ENCODE data around the gene ESM1. TPM values are rescaled to one million over a fixed set of nuclear protein-coding genes. Genes with fewer than 3 reads are reported as not detected.

Gene ESM1
- total RNA-seq, 2 donors from 2014 or later = 0.23 TPM; not detected in 1

DNA sequence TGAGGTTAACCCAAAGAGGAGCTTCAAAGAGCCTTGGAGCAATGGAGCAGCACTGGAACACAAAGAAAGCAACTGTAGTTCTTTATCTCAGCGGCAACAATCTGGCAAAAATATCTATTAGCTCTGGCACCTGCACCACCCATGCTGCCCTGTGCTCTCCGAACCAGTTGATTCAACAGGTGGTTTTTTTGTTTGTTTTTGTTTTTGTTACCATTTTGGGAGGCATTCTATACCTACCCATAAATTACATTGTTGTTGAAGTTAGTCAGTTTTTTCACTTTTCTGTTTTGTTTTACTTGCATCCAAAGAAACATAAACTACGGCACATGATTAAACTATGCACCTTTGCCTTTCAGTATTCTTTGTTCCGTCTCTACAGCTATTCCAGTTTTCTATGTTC, 16.2 kb downstream of the ESM1 start:
- Mint-ChIP-seq H3K27me3 (ENCODE audit: low read depth) (no peaks in the 10 kb centered on the region), H3K9me3 (no peaks in the 10 kb centered on the region), H3K4me1 (ENCODE audit: low read depth) (no peaks in the 10 kb centered on the region), H3K4me3 (no peak overlapping the region), H3K36me3 (ENCODE audit: insufficient read depth in 2 of 2) (no peaks in the 10 kb centered on the region), H3K27ac (no peak overlapping the region)
- ATAC-seq (replicated peaks in 1 of 2) = no peak
- no peak for DNase-seq

DNA sequence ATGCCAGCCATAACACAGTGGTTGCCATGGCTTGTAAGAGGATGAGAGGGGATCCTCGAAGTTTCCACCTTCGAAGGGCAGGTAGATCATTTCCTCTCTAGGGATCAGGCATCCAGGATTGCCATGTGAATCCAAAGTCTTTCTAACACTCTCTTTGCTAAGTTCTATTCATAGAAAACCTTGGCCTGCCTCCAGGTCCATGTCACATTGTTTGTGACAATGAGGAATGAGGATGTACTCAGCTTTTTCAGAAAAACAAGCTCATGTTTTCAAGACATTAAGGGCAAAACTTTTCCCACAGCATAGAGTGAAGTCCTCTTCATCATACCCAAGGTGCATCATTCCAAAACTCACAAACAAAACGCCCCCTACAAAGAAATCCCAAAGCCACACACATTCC, 19.6 kb downstream of the ESM1 start:
- ATAC-seq (replicated peaks in 1 of 2) (no peak), DNase-seq (no peak)
- H3K36me3 Mint-ChIP-seq (ENCODE audit: insufficient read depth in 2 of 2) = no peaks in the 10 kb centered on the region
- H3K27ac Mint-ChIP-seq = no peak overlapping the region
- no peaks in the 10 kb centered on the region for H3K9me3 Mint-ChIP-seq
- no peaks in the 10 kb centered on the region for H3K4me1 Mint-ChIP-seq (ENCODE audit: low read depth)
- H3K27me3 Mint-ChIP-seq (ENCODE audit: low read depth) = peaks cover under 1% of the 10 kb centered on the region
- H3K4me3 Mint-ChIP-seq = no peak overlapping the region

DNA sequence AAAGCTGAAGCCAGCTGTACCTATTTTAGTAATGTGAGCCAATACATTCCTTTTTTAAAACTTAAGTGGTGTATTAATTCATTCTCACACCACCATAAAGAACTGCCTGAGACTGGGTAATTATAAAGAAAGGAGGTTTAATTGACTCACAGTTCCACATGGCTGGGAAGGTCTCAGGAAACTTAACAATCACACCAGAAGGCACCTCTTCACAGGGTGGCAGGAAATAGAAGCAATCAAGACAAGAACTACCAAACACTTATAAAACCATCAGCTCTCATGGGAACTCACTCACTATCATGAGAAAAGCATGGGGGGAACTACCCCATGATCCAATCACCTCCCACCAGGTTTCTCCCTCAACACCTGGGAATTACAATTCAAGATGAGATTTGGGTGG, 21.0 kb downstream of the ESM1 start:
- no peak for ATAC-seq (replicated peaks in 1 of 2)
- Mint-ChIP-seq H3K36me3 (ENCODE audit: insufficient read depth in 2 of 2) (no peaks in the 10 kb centered on the region), H3K4me1 (ENCODE audit: low read depth) (no peaks in the 10 kb centered on the region), H3K9me3 (no peaks in the 10 kb centered on the region), H3K27ac (no peak overlapping the region), H3K4me3 (no peak overlapping the region), H3K27me3 (ENCODE audit: low read depth) (peaks cover 7% of the 10 kb centered on the region)
- no peak for DNase-seq

DNA sequence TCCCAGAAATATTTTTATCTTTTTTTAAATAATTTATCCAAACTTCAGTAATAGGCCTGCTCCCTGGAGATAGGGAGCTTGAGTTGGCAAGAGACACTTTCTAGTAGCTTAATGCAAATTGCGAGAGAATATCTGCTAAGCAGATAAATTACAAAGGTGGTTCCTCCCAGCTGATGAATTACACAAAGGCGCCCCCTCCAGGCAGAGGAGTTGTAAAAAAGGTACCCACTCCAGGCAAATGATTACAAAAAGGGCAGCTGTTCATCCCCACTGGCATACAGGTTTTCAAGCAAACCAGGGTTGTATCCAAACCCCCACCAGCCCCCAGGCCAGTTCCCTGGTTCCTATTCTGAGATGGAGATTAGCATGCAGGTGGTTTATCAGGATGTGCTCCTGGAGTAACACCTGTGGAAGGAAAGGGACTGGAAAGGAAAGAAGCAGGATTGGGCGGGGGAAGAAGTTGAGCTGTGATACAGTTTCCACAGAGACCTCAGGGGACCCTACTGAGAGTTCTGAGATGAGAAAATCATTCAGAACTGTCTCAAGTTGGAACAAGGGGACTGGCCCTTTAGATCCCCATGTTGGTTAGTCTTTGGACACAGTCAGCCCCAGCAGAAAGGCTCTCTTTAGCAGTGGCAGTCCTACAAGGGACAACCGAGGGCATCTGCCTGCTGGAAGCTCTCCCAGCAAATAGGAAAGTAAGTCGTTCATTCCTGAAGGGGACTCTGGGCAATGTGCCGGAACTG, 25.5 kb downstream of the ESM1 start:
- Mint-ChIP-seq H3K4me3 (no peak overlapping the region), H3K36me3 (ENCODE audit: insufficient read depth in 2 of 2) (no peaks in the 10 kb centered on the region), H3K4me1 (ENCODE audit: low read depth) (no peaks in the 10 kb centered on the region), H3K9me3 (no peaks in the 10 kb centered on the region), H3K27ac (no peak overlapping the region), H3K27me3 (ENCODE audit: low read depth) (peaks cover 18% of the 10 kb centered on the region)
- ATAC-seq (replicated peaks in 1 of 2) = no peak
- peak; percentile 45 to 56 for DNase-seq

DNA sequence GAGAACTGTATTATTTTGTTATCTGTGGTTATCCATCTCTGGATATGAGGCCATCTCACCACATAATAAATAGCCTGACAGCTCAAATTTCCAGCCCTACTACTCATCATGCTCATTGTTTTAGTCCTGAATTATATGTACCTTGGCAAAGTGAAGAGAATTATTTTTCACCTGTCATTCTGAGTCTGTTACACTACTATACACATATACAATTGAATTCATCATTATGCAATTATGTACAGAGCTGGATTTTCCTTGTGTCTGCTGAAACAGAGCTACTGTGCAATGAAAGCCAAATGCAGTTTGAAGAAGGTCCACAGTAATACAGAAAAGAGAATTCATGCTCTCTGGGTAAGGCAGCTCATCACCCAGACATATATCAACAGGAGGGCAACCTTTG, 28.5 kb downstream of the ESM1 start:
- Mint-ChIP-seq H3K4me1 (ENCODE audit: low read depth) (no peaks in the 10 kb centered on the region), H3K27me3 (ENCODE audit: low read depth) (peaks cover 18% of the 10 kb centered on the region), H3K27ac (no peak overlapping the region), H3K9me3 (no peaks in the 10 kb centered on the region), H3K36me3 (ENCODE audit: insufficient read depth in 2 of 2) (no peaks in the 10 kb centered on the region), H3K4me3 (no peak overlapping the region)
- no peak for DNase-seq
- no peak for ATAC-seq (replicated peaks in 1 of 2)

DNA sequence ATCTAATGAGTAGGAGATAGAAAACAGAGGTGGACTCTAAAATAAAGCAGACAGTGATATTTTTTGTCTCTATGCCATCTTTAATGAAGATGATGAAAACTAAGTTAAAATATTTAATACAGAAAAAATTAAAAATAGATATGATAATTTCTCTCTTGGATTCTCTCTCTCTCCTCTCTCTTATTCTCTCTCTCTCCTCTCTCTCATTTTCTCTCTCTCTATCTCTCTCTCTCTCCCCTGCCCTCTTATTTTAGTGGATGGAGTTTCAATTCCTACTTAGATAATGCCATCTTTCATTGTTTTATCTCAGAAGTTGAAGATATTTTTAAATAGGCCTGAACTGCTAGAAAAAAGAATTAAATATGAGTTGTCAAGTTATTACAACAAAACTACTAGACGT, 38.2 kb downstream of the ESM1 start:
- H3K27ac Mint-ChIP-seq = peak overlapping the region; percentile 43
- ATAC-seq (replicated peaks in 1 of 2) (no peak), DNase-seq (no peak)
- H3K27me3 Mint-ChIP-seq (ENCODE audit: low read depth) = no peaks in the 10 kb centered on the region
- H3K4me1 Mint-ChIP-seq (ENCODE audit: low read depth) = no peaks in the 10 kb centered on the region
- no peak overlapping the region for H3K4me3 Mint-ChIP-seq
- H3K36me3 Mint-ChIP-seq (ENCODE audit: insufficient read depth in 2 of 2) = no peaks in the 10 kb centered on the region
- H3K9me3 Mint-ChIP-seq = no peaks in the 10 kb centered on the region

DNA sequence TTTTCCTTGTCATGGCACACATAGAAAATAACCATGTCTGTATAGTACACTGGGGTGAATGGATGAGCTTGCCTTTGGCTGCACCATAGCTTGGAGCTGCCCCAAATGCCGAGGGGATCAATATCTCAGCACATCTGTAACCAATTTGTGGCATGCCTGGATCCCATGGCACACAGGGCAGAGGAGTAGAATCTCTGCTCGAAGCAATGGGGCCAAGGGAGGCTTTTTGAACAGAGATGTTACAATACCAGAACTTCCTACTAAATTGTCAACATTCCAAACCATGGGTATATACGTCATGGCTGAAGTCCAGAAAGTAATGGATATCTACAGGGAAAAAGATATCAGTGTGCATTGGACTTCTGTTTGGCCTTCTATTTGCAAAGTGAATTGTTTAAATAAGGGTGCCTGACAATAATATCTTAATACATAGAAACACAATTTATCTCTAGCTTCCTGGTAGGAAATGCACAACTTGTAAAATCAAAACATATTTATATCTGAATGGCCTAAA, 39.0 kb downstream of the ESM1 start:
- no peaks in the 10 kb centered on the region for H3K4me1 Mint-ChIP-seq (ENCODE audit: low read depth)
- H3K27me3 Mint-ChIP-seq (ENCODE audit: low read depth) = no peaks in the 10 kb centered on the region
- DNase-seq (no peak), ATAC-seq (replicated peaks in 1 of 2) (no peak)
- no peak overlapping the region for H3K4me3 Mint-ChIP-seq
- no peaks in the 10 kb centered on the region for H3K36me3 Mint-ChIP-seq (ENCODE audit: insufficient read depth in 2 of 2)
- H3K9me3 Mint-ChIP-seq = no peaks in the 10 kb centered on the region
- H3K27ac Mint-ChIP-seq = no peak overlapping the region

DNA sequence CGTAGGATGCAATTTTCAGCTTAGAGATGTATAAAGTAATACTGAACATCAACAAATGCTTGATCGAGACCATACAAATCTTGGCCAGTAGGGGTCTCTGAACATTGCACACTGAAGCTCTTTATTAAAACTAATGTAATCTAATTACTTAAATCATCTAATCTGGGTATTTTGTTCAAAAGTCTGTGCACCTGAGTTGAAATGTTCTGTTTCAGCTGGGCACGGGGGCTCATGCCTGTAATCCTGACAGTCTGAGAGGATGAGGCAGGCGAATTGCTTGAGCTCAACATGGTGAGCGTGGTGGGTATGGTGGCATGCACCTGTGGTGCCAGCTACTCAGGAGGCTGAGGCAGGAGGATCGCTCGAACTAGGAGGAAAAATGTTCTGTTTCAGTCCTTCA, 41.0 kb downstream of the ESM1 start:
- Mint-ChIP-seq H3K27me3 (ENCODE audit: low read depth) (no peaks in the 10 kb centered on the region), H3K4me3 (no peak overlapping the region)

DNA sequence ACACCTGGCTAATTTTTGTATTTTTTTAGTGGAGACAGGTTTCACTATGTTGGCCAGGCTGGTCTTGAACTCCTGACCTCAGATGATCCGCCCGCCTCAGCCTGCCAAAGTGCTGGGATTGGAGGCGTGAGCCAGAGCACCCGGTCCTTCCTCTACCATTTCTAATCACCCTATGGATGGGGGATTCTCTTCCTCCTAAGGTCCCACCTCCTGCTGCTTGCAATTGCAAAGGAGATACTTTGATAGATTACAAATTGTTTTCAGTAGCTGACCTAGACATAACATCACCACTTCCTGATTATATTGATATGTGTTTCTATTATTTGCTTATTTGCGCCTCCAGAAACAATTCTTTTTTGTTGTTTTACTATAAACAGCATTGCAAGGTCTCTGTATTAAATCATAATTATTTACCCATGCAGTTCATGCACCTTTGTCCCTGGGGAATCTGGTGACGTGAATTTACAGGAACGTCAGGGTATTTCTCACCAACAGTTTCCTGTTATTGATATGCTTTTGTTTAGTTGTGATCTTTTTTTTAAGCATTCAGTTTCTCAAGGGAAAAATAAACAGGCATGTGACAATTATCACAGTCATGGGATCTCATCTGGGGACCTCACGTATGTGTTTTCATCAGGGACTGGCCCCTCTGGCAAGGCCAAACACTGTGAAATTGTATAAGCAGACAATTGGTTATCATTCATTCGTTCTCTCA, 43.2 kb downstream of the ESM1 start:
- ATAC-seq (replicated peaks in 1 of 2) = no peak
- no peak for DNase-seq
- Mint-ChIP-seq H3K4me3 (no peak overlapping the region), H3K27me3 (ENCODE audit: low read depth) (peaks cover 9% of the 10 kb centered on the region), H3K9me3 (no peaks in the 10 kb centered on the region), H3K36me3 (ENCODE audit: insufficient read depth in 2 of 2) (no peaks in the 10 kb centered on the region), H3K4me1 (ENCODE audit: low read depth) (no peaks in the 10 kb centered on the region), H3K27ac (no peak overlapping the region)

More for the DNA sequence above, 41.0 kb downstream of the ESM1 start:
- DNase-seq = peak; percentile 16 to 20
- Mint-ChIP-seq H3K9me3 (no peaks in the 10 kb centered on the region), H3K4me1 (ENCODE audit: low read depth) (no peaks in the 10 kb centered on the region), H3K36me3 (ENCODE audit: insufficient read depth in 2 of 2) (no peaks in the 10 kb centered on the region), H3K27ac (no peak overlapping the region)
- ATAC-seq (replicated peaks in 1 of 2) = no peak

DNA sequence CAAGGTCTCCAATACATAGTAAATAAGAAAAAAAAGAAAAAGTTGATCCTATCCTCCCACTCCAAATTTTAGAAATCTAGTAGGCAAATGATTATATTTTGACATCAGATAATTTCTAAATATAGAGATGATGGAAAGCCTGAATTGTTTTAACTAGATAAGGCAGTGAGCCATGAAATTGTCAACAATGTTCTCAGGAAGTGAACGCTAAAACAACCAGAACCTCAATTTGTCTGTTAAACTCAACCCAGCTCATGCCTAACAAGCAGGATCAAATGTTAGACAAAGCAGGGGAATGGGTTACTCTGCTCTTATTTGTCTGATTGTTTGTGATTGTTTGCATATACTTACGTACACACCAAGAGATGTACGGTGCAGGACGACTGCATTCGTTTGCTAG, 49.2 kb downstream of the ESM1 start:
- H3K27me3 Mint-ChIP-seq (ENCODE audit: low read depth) = peaks cover 48% of the 10 kb centered on the region
- H3K4me1 Mint-ChIP-seq (ENCODE audit: low read depth) = no peaks in the 10 kb centered on the region
- DNase-seq (no peak), ATAC-seq (replicated peaks in 1 of 2) (no peak)
- no peak overlapping the region for H3K4me3 Mint-ChIP-seq
- H3K9me3 Mint-ChIP-seq = no peaks in the 10 kb centered on the region
- no peaks in the 10 kb centered on the region for H3K36me3 Mint-ChIP-seq (ENCODE audit: insufficient read depth in 2 of 2)
- no peak overlapping the region for H3K27ac Mint-ChIP-seq

DNA sequence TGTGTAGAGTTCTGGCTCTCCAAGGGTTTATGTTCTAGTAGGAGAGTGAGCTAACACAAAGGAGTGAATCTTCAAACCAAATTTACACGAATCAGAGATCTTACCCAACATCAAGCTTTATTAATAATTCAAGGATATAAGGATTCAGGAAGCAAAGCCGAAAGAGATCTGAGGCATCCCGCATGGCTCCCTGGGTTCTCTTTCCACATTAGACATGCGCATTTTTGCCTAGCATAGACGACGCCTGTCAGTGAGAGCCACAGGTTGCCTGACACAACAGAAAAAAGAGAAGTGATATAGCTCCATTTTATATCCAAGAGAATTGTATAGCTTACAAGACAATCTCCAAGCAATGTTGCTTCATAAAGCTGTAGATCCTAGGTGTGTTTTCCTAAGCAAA, 52.6 kb downstream of the ESM1 start:
- Mint-ChIP-seq H3K27ac (no peak overlapping the region), H3K36me3 (ENCODE audit: insufficient read depth in 2 of 2) (no peaks in the 10 kb centered on the region), H3K9me3 (no peaks in the 10 kb centered on the region), H3K4me3 (no peak overlapping the region), H3K27me3 (ENCODE audit: low read depth) (peaks cover 44% of the 10 kb centered on the region), H3K4me1 (ENCODE audit: low read depth) (no peaks in the 10 kb centered on the region)
- no peak for DNase-seq
- ATAC-seq (replicated peaks in 1 of 2) = no peak

DNA sequence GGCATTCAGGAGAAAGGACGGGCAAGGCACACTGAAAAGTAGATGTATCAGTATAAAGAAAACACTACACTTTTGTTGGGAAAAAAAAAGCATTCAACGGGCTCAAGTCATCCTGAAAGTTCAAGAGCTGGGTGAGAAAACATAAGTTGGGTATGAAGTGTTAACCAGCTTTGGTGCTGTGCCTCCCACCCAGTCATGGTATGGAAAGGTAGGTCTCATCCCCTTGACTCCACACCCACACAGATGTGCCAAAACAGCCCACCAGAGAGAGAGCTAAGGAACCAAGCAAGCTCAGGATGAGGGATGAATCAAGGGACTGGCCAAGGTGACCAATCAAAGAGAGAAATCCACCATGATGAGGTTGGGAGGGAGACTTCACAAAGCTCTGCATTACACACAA, 54.7 kb downstream of the ESM1 start:
- DNase-seq (peak; percentile 21 to 40), ATAC-seq (replicated peaks in 1 of 2) (peak; percentile 70 to 71)
- Mint-ChIP-seq H3K36me3 (ENCODE audit: insufficient read depth in 2 of 2) (peaks cover 6 to 8% of the 10 kb centered on the region in 2 donors), H3K9me3 (peaks cover 0 to 4% of the 10 kb centered on the region in 2 donors), H3K4me3 (no peak overlapping the region), H3K4me1 (ENCODE audit: low read depth) (peaks cover 8% of the 10 kb centered on the region), H3K27me3 (ENCODE audit: low read depth) (peaks cover 30% of the 10 kb centered on the region), H3K27ac (no peak overlapping the region)

Data from activated T-cell treated with anti-CD3 and anti-CD28 coated beads, Interleukin-2, amount 50 U/mL, for 72 hours (primary cell).